Osteocyte (in vitro differentiated cells): Measurements from ENCODE around the gene UPF1. TPM values are rescaled to one million over a fixed set of nuclear protein-coding genes. Genes with fewer than 3 reads are reported as not detected.

ENCODE experiments used
- DNase-seq: peaks from one replicate; pipeline ENCODE4 v3.0.0; 2021; ENCODE audit warnings: mixed read lengths; ENCODE audit not compliant: unreplicated experiment; ENCODE audit errors: extremely low spot score
- H3K27ac Mint-ChIP-seq: one replicate; pipeline ENCODE4 v1.8.0; 2021; ENCODE audit warnings: mild to moderate bottlenecking, mixed read lengths; ENCODE audit not compliant: unreplicated experiment
- H3K27me3 Mint-ChIP-seq: one replicate; pipeline ENCODE4 v1.8.0; 2021; ENCODE audit warnings: mixed read lengths; ENCODE audit not compliant: unreplicated experiment
- H3K36me3 Mint-ChIP-seq: one replicate; pipeline ENCODE4 v1.8.0; 2021; ENCODE audit warnings: mixed read lengths; ENCODE audit not compliant: unreplicated experiment
- H3K4me1 Mint-ChIP-seq: one replicate; pipeline ENCODE4 v1.8.0; 2021; ENCODE audit warnings: mixed read lengths; ENCODE audit not compliant: unreplicated experiment
- H3K4me3 Mint-ChIP-seq: one replicate; pipeline ENCODE4 v1.8.0; 2021; ENCODE audit warnings: mild to moderate bottlenecking, moderate library complexity, mixed read lengths; ENCODE audit not compliant: unreplicated experiment
- H3K9me3 Mint-ChIP-seq: one replicate; pipeline ENCODE4 v1.8.0; 2021; ENCODE audit warnings: mixed read lengths; ENCODE audit not compliant: unreplicated experiment
- total RNA-seq: library from RNA; stranded (reverse); gene quantifications from 2 replicates; pipeline ENCODE4 v1.2.1, GENCODE V29; 2021
- TF ChIP-seq, protein P1 (sequence below): fragments of 200-600 bp; sonication (generic); IDR thresholded peaks from 2 replicates; pipeline ENCODE4 v1.5.0; 2021; ENCODE audit warnings: antibody characterized with exemption, mild to moderate bottlenecking, moderate library complexity

Gene UPF1
- total RNA-seq, 1 donor from 2014 or later, result 58.0 TPM

DNA sequence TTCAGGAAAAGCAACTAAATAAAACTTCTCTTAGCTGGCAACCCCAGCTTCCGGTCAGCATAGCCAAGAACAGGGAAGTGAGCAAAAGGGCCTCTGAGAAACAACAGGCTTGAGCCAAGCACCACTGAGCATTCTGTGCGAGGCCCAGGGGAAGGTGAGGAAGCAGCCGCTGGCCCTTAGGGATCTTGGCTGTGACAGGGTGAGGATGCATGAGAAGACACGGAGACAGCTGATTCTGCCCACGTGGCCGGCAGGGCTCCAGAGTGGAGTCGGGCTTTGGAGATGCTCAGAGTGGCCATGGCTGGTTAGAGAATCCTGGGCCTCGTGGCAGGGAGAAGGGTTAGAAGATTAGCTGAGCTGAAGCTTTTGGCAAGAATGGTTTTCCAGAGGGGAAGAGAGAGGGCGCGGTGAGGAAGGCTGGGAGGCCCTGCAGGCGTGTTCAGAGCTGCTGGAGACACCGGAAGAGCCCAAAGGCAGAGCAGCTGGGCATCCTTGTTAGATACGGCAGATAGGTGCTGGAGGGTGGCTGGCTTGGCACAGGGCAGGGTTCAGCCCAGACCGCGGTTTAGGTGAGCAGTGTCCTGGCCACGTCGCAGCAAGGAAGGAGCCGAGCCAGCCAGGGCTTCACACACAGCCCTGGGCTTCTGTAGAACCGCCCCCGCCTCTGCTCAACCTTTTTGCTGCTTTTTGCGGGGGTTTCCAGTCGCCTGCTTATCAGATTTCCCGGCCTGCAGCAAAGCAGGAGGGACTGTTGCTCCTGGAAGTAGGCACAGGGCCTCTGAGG lies 17.3 kb downstream of the UPF1 start:
- no peak for DNase-seq
- H3K27me3 Mint-ChIP-seq, result no peaks in the 10 kb centered on the region
- peaks cover 29% of the 10 kb centered on the region for H3K36me3 Mint-ChIP-seq
- no peaks in the 10 kb centered on the region for H3K9me3 Mint-ChIP-seq
- no peak overlapping the region for H3K4me3 Mint-ChIP-seq
- H3K27ac Mint-ChIP-seq, result peak overlapping the region; percentile 39
- peaks cover 5% of the 10 kb centered on the region for H3K4me1 Mint-ChIP-seq
- TF ChIP-seq, protein P1, sequence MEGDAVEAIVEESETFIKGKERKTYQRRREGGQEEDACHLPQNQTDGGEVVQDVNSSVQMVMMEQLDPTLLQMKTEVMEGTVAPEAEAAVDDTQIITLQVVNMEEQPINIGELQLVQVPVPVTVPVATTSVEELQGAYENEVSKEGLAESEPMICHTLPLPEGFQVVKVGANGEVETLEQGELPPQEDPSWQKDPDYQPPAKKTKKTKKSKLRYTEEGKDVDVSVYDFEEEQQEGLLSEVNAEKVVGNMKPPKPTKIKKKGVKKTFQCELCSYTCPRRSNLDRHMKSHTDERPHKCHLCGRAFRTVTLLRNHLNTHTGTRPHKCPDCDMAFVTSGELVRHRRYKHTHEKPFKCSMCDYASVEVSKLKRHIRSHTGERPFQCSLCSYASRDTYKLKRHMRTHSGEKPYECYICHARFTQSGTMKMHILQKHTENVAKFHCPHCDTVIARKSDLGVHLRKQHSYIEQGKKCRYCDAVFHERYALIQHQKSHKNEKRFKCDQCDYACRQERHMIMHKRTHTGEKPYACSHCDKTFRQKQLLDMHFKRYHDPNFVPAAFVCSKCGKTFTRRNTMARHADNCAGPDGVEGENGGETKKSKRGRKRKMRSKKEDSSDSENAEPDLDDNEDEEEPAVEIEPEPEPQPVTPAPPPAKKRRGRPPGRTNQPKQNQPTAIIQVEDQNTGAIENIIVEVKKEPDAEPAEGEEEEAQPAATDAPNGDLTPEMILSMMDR, result no peak

DNA sequence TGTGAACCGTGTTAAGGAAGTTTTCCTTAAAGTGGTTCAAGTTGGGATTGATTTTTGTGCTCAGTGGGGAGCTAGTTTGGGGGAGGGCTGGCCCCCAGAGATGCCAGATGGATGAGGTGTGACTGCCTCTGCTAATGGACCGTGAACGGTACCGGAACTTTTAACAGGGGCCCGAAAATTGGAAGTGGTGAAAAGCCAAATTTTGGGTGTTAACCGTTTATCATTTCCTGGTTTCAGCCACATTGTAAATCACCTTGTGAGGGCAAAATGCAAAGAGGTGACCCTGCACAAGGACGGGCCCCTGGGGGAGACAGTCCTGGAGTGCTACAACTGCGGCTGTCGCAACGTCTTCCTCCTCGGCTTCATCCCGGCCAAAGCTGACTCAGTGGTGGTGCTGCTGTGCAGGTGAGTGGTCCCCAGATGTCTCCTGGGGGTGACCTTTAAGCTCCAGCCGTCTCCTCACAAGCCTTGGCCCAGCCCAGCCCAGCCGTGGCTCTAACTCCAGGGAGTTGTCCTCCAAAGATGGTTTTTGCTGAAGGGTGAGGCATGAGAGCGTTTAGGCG lies 18.2 kb downstream of the UPF1 start:
- Mint-ChIP-seq H3K4me1 (peaks cover 5% of the 10 kb centered on the region), H3K36me3 (peaks cover 32% of the 10 kb centered on the region), H3K27me3 (no peaks in the 10 kb centered on the region), H3K27ac (no peak overlapping the region), H3K9me3 (no peaks in the 10 kb centered on the region), H3K4me3 (no peak overlapping the region)
- no peak for DNase-seq
- TF ChIP-seq, protein P1, result no peak

DNA sequence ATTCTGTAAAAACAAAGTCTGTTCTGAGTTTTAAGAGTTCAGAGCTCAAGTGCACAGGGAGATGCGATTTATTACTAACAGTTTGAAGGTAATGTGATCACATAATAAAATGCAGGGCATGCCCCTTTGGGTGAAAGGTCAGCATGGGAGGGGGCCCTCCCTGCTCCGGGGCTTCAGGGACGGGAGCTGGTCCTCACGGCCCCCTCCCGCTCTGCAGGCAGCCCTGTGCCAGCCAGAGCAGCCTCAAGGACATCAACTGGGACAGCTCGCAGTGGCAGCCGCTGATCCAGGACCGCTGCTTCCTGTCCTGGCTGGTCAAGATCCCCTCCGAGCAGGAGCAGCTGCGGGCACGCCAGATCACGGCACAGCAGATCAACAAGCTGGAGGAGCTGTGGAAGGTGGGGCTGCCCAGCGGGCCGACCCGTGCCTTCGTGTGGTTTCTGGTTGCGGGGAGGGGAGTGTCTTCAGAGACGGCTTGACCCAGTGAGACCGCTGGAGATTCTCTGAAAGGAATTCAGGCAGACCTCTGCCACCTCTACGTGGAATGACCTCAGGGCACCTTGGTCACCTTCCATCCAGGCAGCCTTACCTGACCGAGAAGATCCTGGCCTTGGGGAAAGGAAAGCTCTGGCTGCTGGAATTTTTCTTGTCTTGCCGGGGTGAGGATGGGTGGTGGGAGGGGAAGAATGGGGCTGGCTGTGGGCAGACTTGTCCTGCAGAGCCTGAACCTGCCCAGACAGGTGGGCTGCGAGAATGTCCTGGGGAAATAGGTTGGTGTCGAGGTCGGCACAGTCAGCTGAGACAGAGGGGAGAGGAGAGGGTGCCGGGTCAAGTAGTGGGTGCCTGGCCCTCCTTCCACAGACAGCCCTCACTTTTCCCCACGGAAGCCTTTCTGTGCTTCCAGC lies 19.0 kb downstream of the UPF1 start:
- no peaks in the 10 kb centered on the region for H3K9me3 Mint-ChIP-seq
- H3K36me3 Mint-ChIP-seq, result peaks cover 32% of the 10 kb centered on the region
- H3K4me1 Mint-ChIP-seq, result peaks cover 5% of the 10 kb centered on the region

DNA sequence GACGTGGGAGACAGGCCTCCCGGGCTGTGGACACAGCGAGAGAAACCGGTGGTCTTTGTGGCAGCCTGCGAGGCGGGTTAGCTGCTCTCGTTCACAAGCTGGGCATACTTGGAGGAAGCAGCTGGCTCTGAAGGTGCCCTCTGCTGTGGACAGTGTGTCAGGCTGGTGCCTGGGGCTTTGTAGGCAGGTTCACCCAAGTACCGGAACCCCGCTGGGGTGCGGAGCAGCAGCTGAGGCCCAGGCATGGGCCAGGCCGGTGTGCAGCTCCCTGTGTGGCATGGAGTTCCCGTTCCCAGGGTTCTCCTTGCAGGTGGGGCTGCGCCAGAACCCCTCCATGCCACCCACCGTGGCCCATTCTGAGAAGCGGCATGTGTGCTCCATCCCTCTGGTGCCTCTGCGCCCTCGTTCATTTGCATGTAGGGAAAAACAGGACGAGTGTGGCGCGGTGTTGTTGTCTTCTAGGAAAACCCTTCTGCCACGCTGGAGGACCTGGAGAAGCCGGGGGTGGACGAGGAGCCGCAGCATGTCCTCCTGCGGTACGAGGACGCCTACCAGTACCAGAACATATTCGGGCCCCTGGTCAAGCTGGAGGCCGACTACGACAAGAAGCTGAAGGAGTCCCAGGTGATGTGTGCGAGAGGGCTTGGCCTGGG lies 20.0 kb downstream of the UPF1 start:
- TF ChIP-seq, protein P1, result no peak
- H3K9me3 Mint-ChIP-seq, result no peaks in the 10 kb centered on the region
- H3K36me3 Mint-ChIP-seq, result peaks cover 35% of the 10 kb centered on the region
- no peaks in the 10 kb centered on the region for H3K27me3 Mint-ChIP-seq
- no peak overlapping the region for H3K4me3 Mint-ChIP-seq
- peak; percentile 80 for DNase-seq
- peaks cover 5% of the 10 kb centered on the region for H3K4me1 Mint-ChIP-seq
- H3K27ac Mint-ChIP-seq, result no peak overlapping the region

More for the DNA sequence above, 19.0 kb downstream of the UPF1 start:
- H3K4me3 Mint-ChIP-seq, result no peak overlapping the region
- DNase-seq, result no peak
- TF ChIP-seq, protein P1, result no peak
- H3K27me3 Mint-ChIP-seq, result no peaks in the 10 kb centered on the region
- no peak overlapping the region for H3K27ac Mint-ChIP-seq
